ENCODE results near the gene SDC1. TPM values are rescaled to one million over a fixed set of nuclear protein-coding genes. Genes with fewer than 3 reads are reported as not detected.

Gene SDC1
- total RNA-seq, 6 donors from 2014 or later = 74.4 to 213 (median 154) TPM

DNA sequence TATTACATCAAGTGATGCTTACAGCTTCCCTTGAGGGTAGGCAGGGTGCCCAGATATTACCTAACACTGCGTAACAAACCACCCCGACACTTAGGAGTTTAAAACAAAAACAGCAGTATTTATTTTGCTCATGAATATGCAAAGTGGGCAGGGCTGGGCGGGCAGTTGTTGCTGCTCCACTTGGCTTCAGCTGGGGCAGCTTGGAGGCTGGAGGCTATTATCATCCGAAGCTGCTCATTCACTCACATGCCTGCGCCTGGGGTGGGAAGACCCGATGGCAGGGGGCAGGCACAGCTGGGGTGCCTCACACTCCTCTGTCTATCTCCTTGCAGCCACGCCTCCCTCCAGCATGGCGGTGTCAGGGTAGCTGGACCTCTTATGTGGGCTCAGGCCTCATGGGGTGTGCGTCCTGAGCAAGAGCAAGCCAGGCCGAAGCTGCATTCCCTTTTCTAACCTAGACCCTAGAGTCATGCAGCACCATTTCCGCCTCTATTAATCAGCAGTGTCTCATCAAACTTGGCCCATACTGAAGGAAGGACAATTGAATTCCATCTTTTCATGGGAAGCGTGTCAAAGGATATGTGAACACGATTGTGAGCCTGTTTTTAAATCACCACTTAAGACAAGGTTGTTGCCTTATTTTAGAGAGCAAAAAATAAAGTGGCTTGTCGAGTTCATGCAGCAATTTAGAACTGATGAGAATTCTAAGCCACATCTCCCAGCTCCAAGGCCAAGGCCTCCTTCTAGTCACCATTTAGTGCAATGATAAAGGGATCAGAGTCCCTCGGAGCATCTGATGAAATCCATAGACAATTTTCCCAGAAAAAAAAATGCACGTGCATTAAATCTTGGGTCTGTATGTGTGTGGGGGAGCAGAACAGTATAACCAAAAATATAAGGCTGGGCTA, 54.9 kb downstream of the SDC1 start:
- no peaks in the 10 kb centered on the region for H3K9me3 ChIP-seq
- TF ChIP-seq EP300 (IDR thresholded peaks at IDR 0.05) (no peak), POLR2AphosphoS5 (IDR thresholded peaks at IDR 0.05) (no peak), POLR2A (IDR thresholded peaks at IDR 0.05) (no peak)
- TF ChIP-seq, protein P1, sequence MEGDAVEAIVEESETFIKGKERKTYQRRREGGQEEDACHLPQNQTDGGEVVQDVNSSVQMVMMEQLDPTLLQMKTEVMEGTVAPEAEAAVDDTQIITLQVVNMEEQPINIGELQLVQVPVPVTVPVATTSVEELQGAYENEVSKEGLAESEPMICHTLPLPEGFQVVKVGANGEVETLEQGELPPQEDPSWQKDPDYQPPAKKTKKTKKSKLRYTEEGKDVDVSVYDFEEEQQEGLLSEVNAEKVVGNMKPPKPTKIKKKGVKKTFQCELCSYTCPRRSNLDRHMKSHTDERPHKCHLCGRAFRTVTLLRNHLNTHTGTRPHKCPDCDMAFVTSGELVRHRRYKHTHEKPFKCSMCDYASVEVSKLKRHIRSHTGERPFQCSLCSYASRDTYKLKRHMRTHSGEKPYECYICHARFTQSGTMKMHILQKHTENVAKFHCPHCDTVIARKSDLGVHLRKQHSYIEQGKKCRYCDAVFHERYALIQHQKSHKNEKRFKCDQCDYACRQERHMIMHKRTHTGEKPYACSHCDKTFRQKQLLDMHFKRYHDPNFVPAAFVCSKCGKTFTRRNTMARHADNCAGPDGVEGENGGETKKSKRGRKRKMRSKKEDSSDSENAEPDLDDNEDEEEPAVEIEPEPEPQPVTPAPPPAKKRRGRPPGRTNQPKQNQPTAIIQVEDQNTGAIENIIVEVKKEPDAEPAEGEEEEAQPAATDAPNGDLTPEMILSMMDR (IDR thresholded peaks at IDR 0.05) = no peak
- DNase-seq = no peak
- peaks cover 0 to 27% (median 12%) of the 10 kb centered on the region in 4 donors for H3K4me1 ChIP-seq
- H3K27ac ChIP-seq = peak overlapping the region in 1 of 4 donors; percentile 7
- no peak overlapping the region for H3K4me3 ChIP-seq
- ATAC-seq (ENCODE audit: low FRiP score in 2 of 2) = no peak
- no peaks in the 10 kb centered on the region for H3K36me3 ChIP-seq
- no peaks in the 10 kb centered on the region for H3K27me3 ChIP-seq
- WGBS, 2 donors = 71 to 78% methylated on average over 14 to 16 of the region's 16 CpGs

DNA sequence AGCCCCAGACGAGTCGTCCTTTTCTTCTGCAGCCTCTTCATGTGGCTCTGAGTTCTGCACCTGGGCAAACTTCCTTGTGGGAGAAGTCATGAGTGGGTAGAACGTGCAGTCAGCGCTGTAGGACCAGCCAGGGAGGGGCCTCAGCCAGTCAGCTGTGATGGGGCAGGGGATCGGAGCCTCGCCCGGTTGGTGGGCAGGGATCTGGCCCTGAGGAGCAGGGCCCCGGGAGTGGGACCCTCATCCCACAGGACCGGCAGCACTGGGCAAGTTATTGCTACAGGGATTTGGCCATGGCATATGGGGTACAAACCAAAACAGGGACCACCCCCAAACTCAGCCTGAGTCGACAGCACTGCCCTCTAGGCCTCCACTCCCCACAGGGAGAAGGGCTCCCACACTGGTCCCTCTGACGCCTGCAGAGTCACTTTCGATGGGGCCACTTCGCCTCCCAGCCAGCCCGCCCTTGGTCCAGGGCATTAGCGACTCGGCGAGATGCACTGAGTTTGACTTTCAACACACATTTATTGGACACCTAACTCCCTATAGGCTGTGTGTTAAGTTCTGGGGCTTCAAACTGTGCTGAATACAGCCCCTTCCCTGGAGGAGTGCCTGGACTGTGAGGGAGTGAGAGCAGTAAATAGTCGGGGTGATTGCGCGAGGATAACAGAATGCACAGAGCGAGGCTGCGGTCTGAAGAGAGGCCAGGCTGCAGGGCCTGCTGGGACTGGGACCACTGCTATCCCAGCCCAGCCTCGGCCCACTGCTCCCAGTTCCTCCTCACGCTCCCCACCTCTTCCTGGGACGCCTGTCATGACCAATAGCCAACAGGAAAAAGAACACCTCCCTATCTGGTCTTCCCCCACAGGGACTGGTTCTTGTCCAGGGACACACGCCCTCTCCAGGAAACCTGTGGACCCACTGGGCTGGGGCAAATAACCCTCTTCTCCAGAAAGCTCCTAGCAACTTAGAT, 55.9 kb downstream of the SDC1 start:
- DNase-seq = no peak
- Histone ChIP-seq H3K4me1 (peaks cover 0 to 27% (median 12%) of the 10 kb centered on the region in 4 donors), H3K27ac (peak overlapping the region in 1 of 4 donors; percentile 7), H3K4me3 (no peak overlapping the region), H3K9me3 (no peaks in the 10 kb centered on the region), H3K36me3 (no peaks in the 10 kb centered on the region), H3K27me3 (no peaks in the 10 kb centered on the region)
- ATAC-seq (ENCODE audit: low FRiP score in 2 of 2) = no peak
- TF ChIP-seq, protein P1 (IDR thresholded peaks at IDR 0.05) = no peak
- TF ChIP-seq EP300 (IDR thresholded peaks at IDR 0.05) (no peak), POLR2A (IDR thresholded peaks at IDR 0.05) (no peak), POLR2AphosphoS5 (IDR thresholded peaks at IDR 0.05) (no peak)
- WGBS, 2 donors = 83 to 87% methylated on average over 19 to 26 of the region's 26 CpGs

DNA sequence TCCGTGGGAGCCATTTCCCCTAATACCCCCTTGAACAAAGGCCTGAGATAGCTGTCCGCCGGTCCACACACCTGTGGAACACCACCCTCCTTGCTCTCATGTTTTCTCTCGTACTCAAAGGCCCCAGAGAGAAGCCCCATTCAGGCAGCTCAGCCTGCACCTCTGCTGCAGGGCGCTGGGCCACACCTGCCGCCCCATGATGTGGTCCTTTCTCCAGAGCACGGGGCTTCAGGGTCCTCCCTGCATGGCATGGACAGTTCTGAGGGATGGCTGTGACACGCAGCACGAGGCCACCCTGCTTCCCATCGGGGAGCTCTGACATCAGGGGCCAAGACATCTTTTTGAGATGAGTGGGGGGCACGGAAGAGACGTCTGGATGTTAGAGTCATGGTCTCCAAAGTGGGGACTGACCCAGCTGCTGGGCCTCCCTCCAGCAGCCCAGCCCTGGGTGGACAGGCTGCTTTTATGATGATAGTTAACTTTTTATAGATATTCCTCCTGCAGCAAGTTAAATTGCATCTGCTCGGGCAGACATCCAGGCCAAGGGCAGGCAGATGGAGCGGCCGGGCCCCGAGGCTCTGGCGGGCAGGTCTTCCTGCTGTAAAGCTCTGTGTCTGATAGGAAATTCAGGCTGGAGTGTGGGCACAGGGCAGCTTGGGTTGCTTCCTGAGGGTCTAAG, 56.7 kb downstream of the SDC1 start:
- ATAC-seq (ENCODE audit: low FRiP score in 2 of 2) (no peak), DNase-seq (no peak)
- Histone ChIP-seq H3K4me1 (peaks cover 0 to 25% (median 10%) of the 10 kb centered on the region in 4 donors), H3K27ac (no peak overlapping the region), H3K27me3 (no peaks in the 10 kb centered on the region), H3K36me3 (no peaks in the 10 kb centered on the region), H3K4me3 (no peak overlapping the region), H3K9me3 (no peaks in the 10 kb centered on the region)
- WGBS, 2 donors = 80 to 92% methylated on average over 17 of the region's 17 CpGs
- no peak for TF ChIP-seq POLR2AphosphoS5 (IDR thresholded peaks at IDR 0.05)
- TF ChIP-seq EP300 (IDR thresholded peaks at IDR 0.05) = no peak
- TF ChIP-seq, protein P1 (IDR thresholded peaks at IDR 0.05) = no peak
- no peak for TF ChIP-seq POLR2A (IDR thresholded peaks at IDR 0.05)

DNA sequence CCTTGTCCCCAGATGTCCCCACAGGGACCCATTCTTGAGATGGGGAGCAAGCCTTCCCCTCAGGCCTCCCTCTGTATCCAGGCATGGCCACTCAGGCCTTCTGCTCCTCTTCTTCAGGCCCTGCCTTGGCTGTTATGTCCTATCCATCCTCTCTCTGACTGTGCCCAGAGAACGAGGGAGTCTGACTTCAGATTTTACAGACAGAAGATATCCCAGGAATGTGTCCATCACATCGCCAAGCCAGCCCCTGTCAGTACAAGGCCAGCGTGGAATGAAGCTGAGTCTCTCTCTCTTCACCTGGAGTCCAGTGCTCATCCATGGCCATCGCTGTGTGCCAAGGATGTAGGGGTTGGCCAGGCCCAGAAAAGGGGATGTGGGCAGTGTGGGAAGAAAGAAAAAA, 57.6 kb downstream of the SDC1 start:
- Histone ChIP-seq H3K4me1 (peaks cover 0 to 17% (median 6%) of the 10 kb centered on the region in 4 donors), H3K9me3 (no peaks in the 10 kb centered on the region), H3K27ac (no peak overlapping the region), H3K27me3 (no peaks in the 10 kb centered on the region), H3K4me3 (no peak overlapping the region), H3K36me3 (no peaks in the 10 kb centered on the region)
- TF ChIP-seq EP300 (IDR thresholded peaks at IDR 0.05) (no peak), POLR2A (IDR thresholded peaks at IDR 0.05) (no peak), POLR2AphosphoS5 (IDR thresholded peaks at IDR 0.05) (no peak)
- TF ChIP-seq, protein P1 (IDR thresholded peaks at IDR 0.05) = no peak
- 81 to 82% methylated on average over 4 of the region's 4 CpGs for WGBS, 2 donors
- ATAC-seq (ENCODE audit: low FRiP score in 2 of 2) (no peak), DNase-seq (no peak)

Data from upper lobe of left lung (tissue), 6 donors.